Astrocyte of the cerebellum (primary cell): ENCODE measurements around the gene ST3GAL2.
"Not testable (repeated sequence)": the region's sequence is repeated elsewhere in the genome, so short reads cannot be mapped to it uniquely, and the experiment has no call there.

Source experiments
- DNase-seq: peaks from one replicate; pipeline ENCODE4 v3.0.0-alpha.2; 2011; ENCODE audit warnings: low read depth
- H3K4me3 ChIP-seq: 2 replicates; pipeline ENCODE4 v1.5.1; 2011; ENCODE audit warnings: mild to moderate bottlenecking, low read depth, low read length, moderate library complexity
- CTCF ChIP-seq: IDR thresholded peaks from 2 replicates; pipeline ENCODE4 v1.5.1; 2012; ENCODE audit warnings: low read length, low read depth, moderate library complexity, mild to moderate bottlenecking; ENCODE audit errors: missing control alignments
- in situ Hi-C: cut with HindIII; loops from 2 replicates; pipeline ENCODE4 v1.10.0; 2017; ENCODE audit warnings: low sequenced_read_pairs

ST3GAL2 gene

GRCh38 chr16:70391881-70392481, 46.9 kb downstream of the ST3GAL2 start:
- in situ Hi-C loops: no loop called here
- no peak overlapping the region for H3K4me3 ChIP-seq
- no peak for TF ChIP-seq CTCF
- DNase-seq: no peak

- no peak for TF ChIP-seq CTCF
- no peak overlapping the region for H3K4me3 ChIP-seq
- in situ Hi-C loops: no loop called here
- DNase-seq: no peak
Observed at GRCh38 chr16:70391446-70391845, 47.5 kb downstream of the ST3GAL2 start.

- TF ChIP-seq CTCF: no peak
- DNase-seq: no peak
- in situ Hi-C loops: no loop called here
- no peak overlapping the region for H3K4me3 ChIP-seq
Observed at GRCh38 chr16:70390774-70391173, 48.1 kb downstream of the ST3GAL2 start.

- no peak overlapping the region for H3K4me3 ChIP-seq
- no peak for DNase-seq
- TF ChIP-seq CTCF: no peak
- in situ Hi-C loops: no loop called here
Observed at GRCh38 chr16:70388006-70388680, 50.8 kb downstream of the ST3GAL2 start.

- H3K4me3 ChIP-seq, in situ Hi-C loops, DNase-seq: not testable (repeated sequence)
Observed at GRCh38 chr16:70386289-70386986, 52.5 kb downstream of the ST3GAL2 start.

GRCh38 chr16:70383421-70383960, 55.4 kb downstream of the ST3GAL2 start:
- no peak overlapping the region for H3K4me3 ChIP-seq
- no peak for DNase-seq
- TF ChIP-seq CTCF: no peak
- in situ Hi-C loops: no loop called here
